ENCODE measurements around the gene SERPINA12. TPM values are rescaled to one million over a fixed set of nuclear protein-coding genes. Genes with fewer than 3 reads are reported as not detected.

SERPINA12 gene
- total RNA-seq, 4 donors from 2014 or later: not detected

GRCh38 chr14:94441531-94442205, 67.6 kb downstream of the SERPINA12 start:
- no peak for TF ChIP-seq CTCF (IDR thresholded peaks at IDR 0.05; ENCODE audit: low read depth)

GRCh38 chr14:94441130-94441529, 68.1 kb downstream of the SERPINA12 start:
- TF ChIP-seq CTCF (IDR thresholded peaks at IDR 0.05; ENCODE audit: low read depth): no peak

- TF ChIP-seq CTCF (IDR thresholded peaks at IDR 0.05; ENCODE audit: low read depth): no peak
These were observed 69.7 kb downstream of the SERPINA12 start for GRCh38 chr14:94439453-94440057.

Other genes starting within 250 kb of the SERPINA12 start
- gene SERPINA10, start 216.2 kb downstream of the SERPINA12 start, total RNA-seq: not detected
- gene SERPINA6, start 186.1 kb downstream of the SERPINA12 start, total RNA-seq: not detected
- gene SERPINA2, start 142.8 kb downstream of the SERPINA12 start, total RNA-seq: not detected
- gene SERPINA1, start 120.9 kb downstream of the SERPINA12 start, total RNA-seq: 10 to 100 TPM in 1 of 4 donors, 1 to 10 TPM in 3; 2.1 to 10.4 (median 3.7) TPM
- not detected for gene SERPINA11, start 56.7 kb downstream of the SERPINA12 start, total RNA-seq
- gene SERPINA9, start 33.3 kb downstream of the SERPINA12 start, total RNA-seq: not detected
- gene SERPINA4, start 52.0 kb upstream of the SERPINA12 start, total RNA-seq: not detected
- gene SERPINA5, start 72.0 kb upstream of the SERPINA12 start, total RNA-seq: 1 to 10 TPM; 2.0 to 5.5 (median 3.2) TPM
- gene SERPINA3, start 102.9 kb upstream of the SERPINA12 start, total RNA-seq: 100 to 1,000 TPM in 2 of 4 donors, 10 to 100 TPM in 1, 1 to 10 TPM in 1; 4.9 to 159 (median 82.0) TPM

Data from subcutaneous adipose tissue (tissue), 4 donors.